Subcutaneous adipose tissue (tissue), 4 donors: ENCODE data around the gene GGPS1. TPM values are rescaled to one million over a fixed set of nuclear protein-coding genes. Genes with fewer than 3 reads are reported as not detected.

Experiments used
- small RNA-seq: library from RNA; depleted of rRNA; stranded (forward); fragments of <200 nt; gene quantifications from one replicate; pipeline ENCODE3, GENCODE V24; 2016
- total RNA-seq, 4 donors: library from RNA; depleted of rRNA; stranded (reverse); fragments of >200 nt; gene quantifications; one replicate each; pipeline ENCODE4 v1.1.0, GENCODE V29; 2016
- TF ChIP-seq, protein P1 (sequence below): fragments of 450-650 bp; IDR thresholded peaks from one replicate; pipeline ENCODE4 v1.5.1; 2016; ENCODE audit warnings: low read depth, mild to moderate bottlenecking, control low read depth, antibody characterized with exemption, moderate library complexity

The GGPS1 gene
- total RNA-seq, 4 donors from 2014 or later: 11.5 to 38.8 (median 24.0) TPM

DNA sequence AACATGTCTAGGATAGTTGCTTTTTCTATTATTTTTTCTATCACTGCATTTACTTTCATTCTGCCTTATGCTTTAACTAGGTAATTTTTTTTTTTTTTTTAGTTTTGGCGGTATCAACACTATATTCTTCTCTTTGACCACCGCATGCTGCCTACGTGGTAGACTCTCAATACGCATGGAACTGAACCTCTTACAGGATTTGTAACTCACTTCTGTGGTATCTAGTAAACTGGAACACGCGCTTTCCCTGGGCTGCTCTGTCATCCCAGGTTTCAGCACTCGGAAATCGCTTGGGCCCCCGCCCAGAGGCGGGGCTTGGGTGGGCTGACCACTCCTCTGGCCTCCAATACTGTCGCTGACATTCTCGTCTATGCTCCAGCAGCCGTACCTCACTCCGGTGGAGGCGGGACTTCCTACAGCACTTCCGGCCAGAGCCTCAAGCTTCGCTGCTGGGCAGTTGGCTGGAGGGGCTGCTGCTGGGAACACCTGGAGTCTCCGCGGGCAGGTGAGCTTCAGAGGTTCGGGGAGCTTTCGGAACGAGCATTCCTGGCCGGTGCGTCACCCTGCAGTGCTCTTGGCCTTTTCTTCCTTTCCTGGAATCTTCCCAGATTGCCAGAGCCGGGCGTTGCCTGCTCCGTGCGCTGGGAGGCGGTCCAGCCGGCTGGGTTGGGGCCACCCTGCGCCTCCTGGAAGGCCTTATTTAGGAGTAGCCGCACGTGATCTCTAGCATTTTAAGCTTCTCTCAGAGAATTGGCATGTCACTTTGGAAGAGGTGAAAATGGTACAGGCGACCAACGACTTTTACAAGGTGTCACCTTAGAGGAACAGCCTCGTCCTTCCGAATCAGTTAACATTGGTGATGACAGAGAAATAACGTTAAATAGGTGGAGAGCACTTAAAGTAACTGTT, 38.9 kb downstream of the GGPS1 start, which contains the start of gene TBCE:
TBCE (plus strand) TSS at position 428 of the 909 bp plus-strand sequence. CDS start 12,623 bp downstream, outside the sequence.
- TF ChIP-seq, protein P1, sequence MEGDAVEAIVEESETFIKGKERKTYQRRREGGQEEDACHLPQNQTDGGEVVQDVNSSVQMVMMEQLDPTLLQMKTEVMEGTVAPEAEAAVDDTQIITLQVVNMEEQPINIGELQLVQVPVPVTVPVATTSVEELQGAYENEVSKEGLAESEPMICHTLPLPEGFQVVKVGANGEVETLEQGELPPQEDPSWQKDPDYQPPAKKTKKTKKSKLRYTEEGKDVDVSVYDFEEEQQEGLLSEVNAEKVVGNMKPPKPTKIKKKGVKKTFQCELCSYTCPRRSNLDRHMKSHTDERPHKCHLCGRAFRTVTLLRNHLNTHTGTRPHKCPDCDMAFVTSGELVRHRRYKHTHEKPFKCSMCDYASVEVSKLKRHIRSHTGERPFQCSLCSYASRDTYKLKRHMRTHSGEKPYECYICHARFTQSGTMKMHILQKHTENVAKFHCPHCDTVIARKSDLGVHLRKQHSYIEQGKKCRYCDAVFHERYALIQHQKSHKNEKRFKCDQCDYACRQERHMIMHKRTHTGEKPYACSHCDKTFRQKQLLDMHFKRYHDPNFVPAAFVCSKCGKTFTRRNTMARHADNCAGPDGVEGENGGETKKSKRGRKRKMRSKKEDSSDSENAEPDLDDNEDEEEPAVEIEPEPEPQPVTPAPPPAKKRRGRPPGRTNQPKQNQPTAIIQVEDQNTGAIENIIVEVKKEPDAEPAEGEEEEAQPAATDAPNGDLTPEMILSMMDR: no peak

DNA sequence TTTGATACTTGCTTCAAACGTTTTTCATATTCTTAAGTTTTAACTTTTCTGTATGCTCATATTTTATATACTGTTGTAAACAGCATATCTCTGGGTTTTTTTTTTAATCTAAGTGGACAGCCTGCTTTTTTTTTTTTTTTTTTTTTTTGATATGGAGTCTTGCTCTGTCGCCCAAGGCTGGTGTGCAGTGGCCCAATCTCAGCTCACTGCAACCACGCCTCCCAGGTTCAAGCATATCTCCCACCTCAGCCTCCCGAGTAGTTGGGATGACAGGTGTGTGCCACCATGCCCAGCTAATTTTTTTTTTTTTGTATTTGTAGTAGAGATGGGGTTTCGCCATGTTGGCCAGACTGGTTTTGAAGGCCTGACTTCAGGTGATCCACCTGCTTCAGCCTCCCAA, 40.1 kb downstream of the GGPS1 start:
- TF ChIP-seq, protein P1: no peak

DNA sequence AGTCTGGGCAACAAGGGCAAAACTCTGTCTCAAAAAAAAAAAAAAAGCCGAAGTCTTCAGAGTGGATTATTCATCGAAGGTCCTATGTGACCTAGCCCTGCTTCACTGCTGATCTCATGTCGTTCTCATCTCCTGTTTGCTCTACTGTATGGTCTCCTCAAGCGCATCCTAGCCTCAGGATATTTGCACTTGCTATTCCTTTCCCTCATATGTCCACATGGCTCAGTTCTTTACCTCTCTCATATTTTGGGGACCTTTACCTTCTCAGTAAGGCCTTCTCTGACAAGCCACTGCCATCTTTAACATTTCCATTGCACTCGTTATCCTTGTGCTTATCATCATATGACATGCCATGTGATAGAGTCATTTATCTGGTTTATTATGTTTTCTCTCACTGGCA, 41.4 kb downstream of the GGPS1 start:
- TF ChIP-seq, protein P1: no peak

DNA sequence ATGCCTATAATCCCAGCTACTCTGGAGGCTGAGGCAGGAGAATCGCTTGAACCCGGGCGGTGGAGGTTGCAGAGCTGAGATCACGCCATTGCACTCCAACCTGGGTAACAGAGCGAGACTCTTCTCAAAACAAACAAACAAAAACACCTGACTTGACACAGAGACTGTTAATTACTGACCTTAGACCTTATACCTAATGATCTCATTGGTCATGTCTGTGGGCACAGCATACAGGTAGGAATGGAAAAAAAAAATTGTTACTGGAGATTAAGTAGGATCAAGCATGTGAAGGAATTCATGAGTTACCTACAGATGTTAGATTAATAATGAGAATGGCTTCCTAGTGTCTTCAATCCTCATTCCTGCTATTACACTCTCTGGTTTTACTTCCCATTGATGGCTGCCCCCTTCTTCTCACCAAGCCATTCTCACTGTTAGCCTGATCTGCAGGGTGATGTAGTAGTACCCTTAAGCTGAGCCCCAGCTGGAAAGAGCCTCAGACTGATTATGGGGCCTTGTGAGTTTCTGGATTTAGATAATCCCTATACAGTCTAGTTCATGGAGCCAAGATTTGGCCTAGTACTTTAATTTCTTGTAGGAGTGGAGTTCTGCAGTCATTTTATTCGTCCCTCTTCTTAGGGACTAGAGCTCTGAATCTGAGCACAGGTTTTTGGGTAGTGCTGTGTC, 47.7 kb downstream of the GGPS1 start:
- TF ChIP-seq, protein P1: no peak

DNA sequence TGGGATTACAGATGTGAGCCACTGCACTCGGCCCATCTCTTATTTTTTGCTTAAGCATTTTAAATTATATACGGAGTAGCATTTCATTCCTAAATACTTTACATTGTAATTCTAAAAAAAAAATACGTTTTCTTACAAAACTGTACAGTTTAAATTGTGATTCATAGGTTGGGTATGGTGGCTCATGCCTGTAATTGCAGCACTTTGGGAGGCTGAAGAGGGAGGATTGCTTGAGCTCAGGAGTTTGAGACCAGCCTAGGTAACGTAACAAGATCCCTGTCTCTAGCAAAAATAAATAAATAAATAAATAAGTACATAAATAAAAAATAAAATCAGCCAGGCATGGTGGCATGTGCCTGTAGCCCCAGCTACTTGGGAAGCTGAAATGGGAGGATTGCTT, 63.5 kb downstream of the GGPS1 start:
- TF ChIP-seq, protein P1: no peak

Small RNAs within 50 kb of the gene (small RNA-seq; reads per million reads assigned to genes)
- gene AL391994.1: not detected

Other genes with a start within 250 kb of the GGPS1 start
- 10 to 100 TPM; 86.0 to 99.0 (median 95.4) TPM for gene TOMM20, start 199.7 kb upstream of the GGPS1 start, total RNA-seq
- 10 to 100 TPM; 32.2 to 57.8 (median 51.8) TPM for gene RBM34, start 167.3 kb upstream of the GGPS1 start, total RNA-seq
- 10 to 100 TPM; 41.1 to 53.5 (median 48.0) TPM for gene ARID4B, start 391 bp upstream of the GGPS1 start, total RNA-seq
- 10 to 100 TPM; 11.7 to 32.4 (median 22.6) TPM for gene TBCE, start 38.9 kb downstream of the GGPS1 start, total RNA-seq
- gene B3GALNT2, start 175.9 kb downstream of the GGPS1 start, total RNA-seq: 10 to 100 TPM; 15.4 to 19.4 (median 17.5) TPM